GM18907 (cell line): Measurements from ENCODE around the gene ARHGEF16.

Experiments used
- ATAC-seq: cut with Tn5 transposase; IDR thresholded peaks from one replicate; pipeline ENCODE4 v1.9.1; 2021; ENCODE audit warnings: mild to moderate bottlenecking, moderate library complexity; ENCODE audit not compliant: unreplicated experiment

The ARHGEF16 gene

DNA sequence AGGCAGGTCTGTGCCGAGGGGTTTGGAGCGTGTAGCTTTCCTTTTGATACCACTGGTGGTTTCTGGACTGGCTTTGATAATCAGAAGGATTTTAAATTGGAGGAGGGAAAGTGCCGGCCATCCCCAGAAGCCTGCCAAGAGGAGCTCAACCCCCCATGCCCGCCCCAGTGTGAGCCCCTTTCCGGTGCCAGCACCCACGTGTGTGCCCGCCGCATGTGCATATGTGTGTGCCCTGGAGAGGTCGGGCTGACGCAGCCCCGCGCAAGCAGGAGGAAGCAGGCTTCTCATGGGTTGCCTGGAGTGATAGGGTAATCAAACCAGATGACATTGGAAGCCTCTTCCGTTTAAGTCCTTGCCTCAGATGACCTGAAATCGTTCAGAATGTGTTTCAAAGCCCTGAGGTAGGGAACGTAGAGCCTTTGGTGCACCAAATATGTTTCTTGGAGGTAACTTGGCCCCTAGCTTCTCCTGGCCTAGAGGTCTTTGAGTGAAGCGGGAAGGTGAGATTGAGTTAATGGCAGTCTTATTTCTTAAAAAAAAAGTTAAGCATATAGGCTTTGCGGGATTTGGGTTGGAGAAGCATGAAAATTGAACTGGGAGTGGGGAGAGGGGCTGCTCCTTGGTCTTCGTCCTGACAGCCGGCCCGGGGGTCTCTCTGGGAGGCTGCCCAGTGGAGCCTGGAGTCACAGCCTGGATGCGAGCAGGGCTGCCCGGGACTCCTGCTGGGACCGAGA is 34.1 kb upstream of the ARHGEF16 start:
- ATAC-seq: no peak

- ATAC-seq: no peak
Measured at GRCh38 chr1:3422638-3423037, 31.8 kb upstream of the ARHGEF16 start.

DNA sequence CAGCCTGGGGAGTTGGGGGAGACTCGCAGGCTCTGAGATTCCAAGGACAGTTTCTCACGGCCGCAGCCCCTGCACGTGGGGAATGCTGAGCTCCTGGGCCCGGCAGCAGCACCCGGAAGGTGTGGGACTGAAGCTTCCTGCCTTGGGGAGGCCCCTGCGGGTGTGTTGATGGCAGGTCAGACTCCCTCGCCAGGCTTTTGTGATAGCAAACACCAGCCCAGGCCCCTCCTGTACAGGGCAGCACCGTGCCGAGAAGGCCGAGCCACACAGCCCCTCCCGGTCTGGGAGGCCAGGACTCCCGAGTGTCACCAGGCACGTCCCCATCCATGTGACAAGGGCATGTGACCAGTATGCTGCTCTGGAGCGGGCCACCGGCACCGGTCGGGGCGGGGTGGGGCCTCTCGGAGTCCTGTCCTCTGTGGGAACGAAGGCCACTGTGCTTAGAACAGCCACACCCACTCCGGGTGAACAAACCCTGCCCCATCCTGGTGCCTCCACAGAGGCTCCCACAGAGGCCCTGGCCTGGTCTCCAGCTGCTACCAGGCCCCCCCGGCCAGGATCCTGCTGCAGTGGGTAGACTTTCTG is 31.1 kb upstream of the ARHGEF16 start:
- ATAC-seq: no peak

- no peak for ATAC-seq
Measured at GRCh38 chr1:3423896-3424611, 30.4 kb upstream of the ARHGEF16 start.

- ATAC-seq: no peak
Measured at GRCh38 chr1:3425486-3426215, 28.8 kb upstream of the ARHGEF16 start.

DNA sequence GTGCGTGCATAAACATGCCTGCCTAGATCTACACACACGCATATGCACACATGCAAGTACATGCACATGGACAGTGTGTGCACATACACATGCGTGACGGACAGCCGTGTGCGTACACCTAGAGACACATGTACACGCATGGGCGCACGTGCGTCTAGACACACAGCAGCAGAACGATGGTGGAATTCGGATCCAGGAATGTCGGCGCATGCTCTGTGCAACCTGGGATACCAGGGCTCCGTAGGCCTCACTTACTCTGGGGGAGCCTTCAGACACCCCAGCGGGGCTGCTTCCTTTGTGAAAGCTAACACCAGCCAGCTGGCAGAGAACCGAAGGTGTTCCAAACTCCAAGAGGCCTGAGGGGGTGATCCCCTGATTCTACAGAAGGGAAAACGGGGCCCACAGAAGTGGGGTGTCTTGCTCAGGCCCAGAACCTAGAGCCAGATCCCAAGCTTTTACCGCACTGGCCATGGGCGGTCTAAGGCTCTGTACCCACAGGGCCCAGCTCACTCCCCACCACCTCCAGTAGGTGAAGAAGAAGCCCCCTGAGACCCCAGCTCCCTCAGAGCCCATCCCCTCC is 27.4 kb upstream of the ARHGEF16 start:
- ATAC-seq: no peak

GRCh38 chr1:3427711-3428704 is 26.5 kb upstream of the ARHGEF16 start:
- no peak for ATAC-seq

GRCh38 chr1:3428899-3429298 is 25.6 kb upstream of the ARHGEF16 start:
- ATAC-seq: no peak

GRCh38 chr1:3429320-3429719 is 25.1 kb upstream of the ARHGEF16 start:
- no peak for ATAC-seq

DNA sequence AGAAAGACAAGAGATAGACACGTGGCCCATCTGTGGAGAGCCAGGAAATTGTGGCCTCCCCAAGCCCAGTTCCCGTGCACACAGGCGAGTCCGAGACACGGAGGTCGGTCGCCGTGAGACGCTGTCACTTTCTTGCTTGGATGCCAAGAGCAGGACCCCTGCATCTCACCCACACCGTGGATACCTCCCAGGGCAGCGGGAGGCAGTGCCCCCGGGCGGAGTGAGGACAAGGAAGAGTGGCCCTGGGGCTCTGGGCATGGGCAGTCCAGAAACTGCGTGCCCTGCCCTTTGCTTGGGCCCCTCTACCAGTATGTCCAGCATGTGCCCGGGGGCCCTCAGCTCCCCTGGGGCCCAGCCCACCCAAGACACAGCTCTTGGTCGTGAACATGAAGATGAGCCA is 24.7 kb upstream of the ARHGEF16 start:
- ATAC-seq: no peak

GRCh38 chr1:3430406-3430805 is 24.1 kb upstream of the ARHGEF16 start:
- ATAC-seq: no peak

GRCh38 chr1:3430820-3431219 is 23.6 kb upstream of the ARHGEF16 start:
- no peak for ATAC-seq

GRCh38 chr1:3431266-3431665 is 23.2 kb upstream of the ARHGEF16 start:
- ATAC-seq: no peak

DNA sequence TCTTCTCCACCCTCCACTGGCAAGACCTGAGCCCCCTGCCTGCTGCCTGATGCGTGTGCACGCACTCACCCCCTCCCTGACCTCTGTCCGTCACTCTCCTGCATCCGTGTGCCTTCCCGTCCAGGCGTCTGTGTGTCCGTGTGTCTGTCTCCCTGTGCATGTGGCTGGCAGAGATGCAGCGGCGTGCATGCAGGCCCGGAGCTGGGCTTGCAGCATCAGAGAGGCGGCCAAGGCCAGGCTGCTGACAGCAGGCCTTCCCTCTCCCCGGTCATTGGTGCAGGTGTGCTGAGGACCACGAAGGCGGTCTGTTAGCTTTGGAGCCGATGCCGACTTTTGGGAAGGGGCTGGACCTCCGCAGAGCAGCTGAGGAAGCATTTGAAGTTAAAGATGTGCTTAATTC is 22.8 kb upstream of the ARHGEF16 start:
- ATAC-seq: no peak

- no peak for ATAC-seq
Measured at GRCh38 chr1:3432306-3432705, 22.2 kb upstream of the ARHGEF16 start.

DNA sequence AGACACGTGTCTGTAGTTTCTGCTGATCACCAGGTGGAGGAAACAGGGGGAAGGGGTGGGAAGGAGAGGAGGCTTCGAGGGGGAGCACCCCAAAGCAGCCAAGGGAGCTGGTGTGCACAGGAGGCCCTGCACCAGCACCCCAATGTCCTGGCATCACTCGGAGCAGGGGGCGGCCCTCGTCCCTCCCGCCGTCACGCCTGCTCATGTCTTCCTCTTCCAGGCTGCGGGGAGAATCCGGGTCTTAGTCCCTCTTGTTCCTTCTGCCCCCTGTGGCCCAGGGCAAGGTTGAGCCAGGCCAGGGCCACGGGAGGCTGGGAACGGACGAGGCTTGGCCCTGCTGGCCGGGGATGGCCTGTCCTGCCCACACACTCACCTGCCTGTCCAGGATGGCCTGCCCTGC is 21.4 kb upstream of the ARHGEF16 start:
- ATAC-seq: no peak

GRCh38 chr1:3433596-3434320 is 20.7 kb upstream of the ARHGEF16 start:
- no peak for ATAC-seq

DNA sequence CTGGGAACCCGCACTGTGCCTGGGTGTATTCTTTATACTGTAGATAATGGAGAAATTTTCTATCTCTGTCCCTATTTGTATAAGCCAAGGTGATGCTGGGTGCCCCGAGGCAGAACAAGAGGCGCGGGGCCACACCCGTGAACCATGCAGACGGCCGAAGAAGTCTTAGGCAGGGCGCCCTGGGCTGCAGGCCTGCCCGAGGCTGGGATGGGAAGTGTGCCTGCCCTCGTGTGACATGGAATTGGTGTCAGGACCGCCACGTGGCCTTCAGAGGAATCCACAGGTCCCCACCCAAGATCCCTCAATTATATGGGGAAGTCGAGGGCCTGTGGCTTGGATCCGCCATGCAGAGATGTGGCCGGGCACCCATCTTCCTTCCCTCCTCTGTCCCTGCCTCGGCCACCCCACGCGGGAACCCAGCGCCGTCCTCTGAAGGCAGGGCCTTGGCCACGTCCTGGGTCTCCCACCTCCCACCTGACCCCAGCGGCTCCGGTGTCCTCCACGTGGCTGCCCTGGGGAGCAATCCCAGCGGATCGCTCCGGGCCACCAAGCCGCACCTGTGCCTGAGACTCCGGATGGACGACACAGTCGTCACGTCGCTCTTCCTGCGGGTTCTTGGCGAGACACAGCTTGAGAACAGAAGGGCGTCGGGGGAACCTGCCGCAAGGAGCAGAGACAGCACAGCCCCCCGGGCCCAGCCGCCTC is 19.9 kb upstream of the ARHGEF16 start:
- no peak for ATAC-seq

DNA sequence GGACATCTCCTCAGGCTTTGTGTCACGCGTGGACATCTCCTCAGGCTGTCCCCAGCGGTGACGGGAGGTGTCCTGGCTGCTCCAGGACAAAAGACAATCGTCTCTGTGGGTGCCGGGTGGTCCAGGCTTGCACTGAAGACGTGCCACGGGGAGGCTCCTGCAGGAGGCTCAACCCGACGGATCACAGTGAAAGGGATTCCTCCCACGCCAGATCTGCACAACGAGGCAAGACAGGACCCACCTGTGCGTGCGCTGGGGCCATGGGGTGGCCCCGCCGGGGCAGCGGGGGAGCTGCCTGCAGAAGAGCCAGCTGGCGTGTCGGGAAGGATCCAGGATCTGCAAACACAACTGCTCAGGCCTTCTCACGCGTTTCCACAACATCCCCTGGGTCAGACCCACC is 18.8 kb upstream of the ARHGEF16 start:
- ATAC-seq: no peak
